GM18502 (cell line): ENCODE measurements around the gene LRIF1.
"Not testable (repeated sequence)": the region's sequence is repeated elsewhere in the genome, so short reads cannot be mapped to it uniquely, and the experiment has no call there.

Experiments
- ATAC-seq: cut with Tn5 transposase; IDR thresholded peaks from one replicate; pipeline ENCODE4 v1.9.1; 2021; ENCODE audit warnings: mild to moderate bottlenecking; ENCODE audit not compliant: unreplicated experiment, poor library complexity

The LRIF1 gene, protein sequence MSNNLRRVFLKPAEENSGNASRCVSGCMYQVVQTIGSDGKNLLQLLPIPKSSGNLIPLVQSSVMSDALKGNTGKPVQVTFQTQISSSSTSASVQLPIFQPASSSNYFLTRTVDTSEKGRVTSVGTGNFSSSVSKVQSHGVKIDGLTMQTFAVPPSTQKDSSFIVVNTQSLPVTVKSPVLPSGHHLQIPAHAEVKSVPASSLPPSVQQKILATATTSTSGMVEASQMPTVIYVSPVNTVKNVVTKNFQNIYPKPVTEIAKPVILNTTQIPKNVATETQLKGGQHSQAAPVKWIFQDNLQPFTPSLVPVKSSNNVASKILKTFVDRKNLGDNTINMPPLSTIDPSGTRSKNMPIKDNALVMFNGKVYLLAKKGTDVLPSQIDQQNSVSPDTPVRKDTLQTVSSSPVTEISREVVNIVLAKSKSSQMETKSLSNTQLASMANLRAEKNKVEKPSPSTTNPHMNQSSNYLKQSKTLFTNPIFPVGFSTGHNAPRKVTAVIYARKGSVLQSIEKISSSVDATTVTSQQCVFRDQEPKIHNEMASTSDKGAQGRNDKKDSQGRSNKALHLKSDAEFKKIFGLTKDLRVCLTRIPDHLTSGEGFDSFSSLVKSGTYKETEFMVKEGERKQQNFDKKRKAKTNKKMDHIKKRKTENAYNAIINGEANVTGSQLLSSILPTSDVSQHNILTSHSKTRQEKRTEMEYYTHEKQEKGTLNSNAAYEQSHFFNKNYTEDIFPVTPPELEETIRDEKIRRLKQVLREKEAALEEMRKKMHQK

DNA sequence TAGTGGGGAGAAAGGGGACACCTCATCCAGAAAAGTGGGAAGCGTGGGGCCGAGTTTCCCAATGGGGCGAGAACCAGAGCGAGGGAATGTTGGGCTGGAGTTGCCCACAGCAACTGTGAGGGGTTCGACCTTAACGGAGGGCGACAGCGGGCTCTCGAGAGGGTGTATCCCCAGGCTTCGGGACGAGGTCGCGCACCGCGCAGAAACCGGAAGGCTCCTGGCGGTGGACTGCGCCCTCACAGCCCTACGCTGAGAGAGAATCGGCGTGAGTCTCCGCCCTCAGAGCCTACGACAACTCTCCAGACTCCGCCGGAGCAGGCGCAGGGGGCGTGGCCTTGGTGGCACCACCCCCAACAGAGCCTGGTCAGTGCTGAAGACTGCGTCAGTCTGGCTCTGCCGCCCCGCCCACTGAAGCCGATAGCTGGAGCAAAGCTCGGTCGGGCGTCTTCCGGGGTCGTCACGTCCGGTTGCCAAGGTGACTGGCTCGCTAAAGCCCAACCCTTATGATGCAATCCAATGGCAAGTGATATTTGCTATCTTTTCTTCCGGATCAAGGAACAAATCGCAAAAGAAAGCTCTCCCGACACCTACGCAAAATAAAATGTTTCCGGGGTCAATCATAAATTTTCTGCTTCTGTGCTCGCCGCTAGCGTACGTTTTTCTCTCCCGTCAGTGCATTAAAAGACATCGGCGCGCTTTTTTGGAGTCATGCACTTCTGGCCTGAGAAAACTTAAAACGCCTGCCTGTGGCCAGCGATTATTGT, at the start of gene LRIF1:
LRIF1 (minus strand) TSS at position 232 of the 764 bp plus-strand sequence. CDS start 234 bp downstream, outside the sequence.
- peak; percentile 97 for ATAC-seq

DNA sequence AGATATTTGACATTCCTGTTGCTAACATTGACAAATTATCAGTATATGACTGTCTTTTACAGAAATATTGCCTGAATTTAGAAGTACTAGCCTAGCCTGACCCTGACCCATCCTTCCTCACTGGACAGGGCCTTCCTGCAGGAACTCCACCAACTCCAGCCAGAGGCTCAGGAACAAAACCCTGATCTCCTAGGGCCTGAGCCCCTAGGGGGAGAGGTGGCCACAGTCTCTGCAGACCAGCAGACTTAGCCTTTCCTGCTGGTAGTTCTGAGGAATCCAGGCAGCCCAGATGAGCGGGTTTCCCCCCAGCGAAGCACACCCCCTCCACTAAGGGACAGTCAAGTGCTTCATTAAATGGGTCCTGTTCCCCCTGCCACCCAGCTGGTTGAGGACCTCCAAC, 44.3 kb upstream of the LRIF1 start:
- no peak for ATAC-seq

DNA sequence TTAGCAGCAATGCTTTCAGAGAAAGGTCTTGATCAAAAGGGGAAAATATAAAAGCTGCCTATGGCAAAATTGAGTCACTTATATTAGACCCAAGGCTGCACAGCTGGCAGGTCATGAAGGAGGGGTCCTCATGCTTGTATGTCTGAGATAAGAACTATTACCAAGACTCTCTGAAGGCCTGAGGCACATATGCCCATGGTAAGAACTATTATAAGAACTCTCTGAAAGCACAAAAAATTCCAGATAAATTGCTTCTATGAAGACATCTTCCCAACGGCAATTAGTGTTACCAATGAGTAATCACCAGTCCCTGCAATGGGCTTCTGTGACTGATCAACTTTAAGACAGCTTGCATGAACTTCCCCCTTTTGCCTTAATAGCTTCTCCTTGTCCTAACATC, 42.8 kb upstream of the LRIF1 start:
- no peak for ATAC-seq

DNA sequence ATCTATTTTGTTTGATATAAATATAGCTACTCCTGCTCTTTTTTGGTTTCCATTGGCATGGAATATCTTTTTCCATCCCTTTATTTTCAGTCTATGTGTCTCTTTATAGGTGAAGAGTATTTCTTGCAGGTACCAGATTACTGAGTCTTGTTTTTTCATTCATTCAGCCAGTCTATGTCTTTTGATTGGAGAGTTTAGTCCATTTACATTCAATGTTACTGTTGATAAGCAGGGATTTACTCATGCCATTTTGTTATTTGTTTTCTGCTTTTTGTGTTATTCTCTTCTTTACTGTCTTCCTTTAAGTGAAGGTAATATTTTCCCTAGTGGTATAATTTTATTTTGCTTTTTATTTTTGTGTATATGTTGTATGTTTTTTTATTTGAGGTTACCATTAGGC, 35.9 kb upstream of the LRIF1 start:
- ATAC-seq: not testable (repeated sequence)

DNA sequence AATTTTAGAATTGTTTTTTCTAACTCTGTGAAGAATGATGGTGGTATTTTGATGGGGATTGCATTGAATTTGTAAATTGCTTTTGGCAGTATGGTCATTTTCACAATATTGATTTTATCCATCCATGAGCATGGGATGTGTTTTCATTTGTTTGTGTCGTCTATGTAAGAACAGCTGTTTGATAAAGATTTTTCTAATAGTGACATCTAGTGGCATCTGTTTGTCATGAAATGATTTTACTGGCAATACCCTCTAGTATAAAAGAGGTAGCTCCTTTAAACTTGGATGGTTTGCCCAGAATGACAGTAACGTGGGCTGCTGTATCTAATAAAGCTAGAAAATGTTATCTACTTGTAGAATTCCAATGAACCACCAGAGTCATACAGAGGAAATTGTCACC, 28.6 kb upstream of the LRIF1 start:
- not testable (repeated sequence) for ATAC-seq

DNA sequence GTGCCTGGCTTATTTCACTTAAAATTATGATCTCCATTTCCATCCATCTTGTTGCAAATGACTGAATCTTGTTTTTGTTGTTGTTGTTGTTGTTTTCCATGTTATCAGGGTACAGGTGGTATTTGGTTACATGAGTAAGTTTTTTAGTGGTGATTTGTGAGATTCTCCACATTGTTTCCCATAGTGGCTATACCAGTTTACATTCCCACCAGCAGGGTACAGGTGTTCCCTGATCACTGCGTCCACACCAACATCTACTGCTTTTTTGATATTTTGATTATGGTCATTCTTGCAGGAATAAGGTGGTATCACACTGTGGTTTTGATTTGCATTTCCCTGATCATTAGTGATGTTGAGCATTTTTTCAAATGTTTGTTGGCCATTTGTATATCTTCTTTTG, 27.6 kb upstream of the LRIF1 start:
- not testable (repeated sequence) for ATAC-seq

GRCh38 chr1:110990541-110990940, 26.8 kb upstream of the LRIF1 start:
- ATAC-seq: no peak

GRCh38 chr1:110986407-110986891, 22.7 kb upstream of the LRIF1 start:
- no peak for ATAC-seq

DNA sequence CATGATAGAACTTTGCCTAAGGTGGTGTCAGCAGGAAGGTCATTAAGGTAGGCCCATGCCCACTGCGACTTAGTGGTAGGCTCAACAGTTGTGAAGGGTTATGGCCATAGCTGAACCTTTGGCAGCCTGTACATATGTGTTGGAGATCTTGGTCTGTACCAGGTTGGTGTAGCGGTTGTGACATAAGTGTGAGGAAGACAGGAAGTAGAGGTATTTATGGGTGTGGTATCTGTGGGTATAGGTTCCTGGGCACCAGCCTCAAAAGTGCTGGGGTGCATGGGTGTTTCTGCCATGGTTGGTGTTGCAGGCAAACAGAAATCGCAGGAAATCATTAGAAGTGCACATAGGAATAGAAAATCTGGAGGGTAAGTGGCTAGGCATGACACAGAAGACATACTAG, 18.6 kb upstream of the LRIF1 start:
- no peak for ATAC-seq

GRCh38 chr1:110979154-110979553, 15.4 kb upstream of the LRIF1 start:
- ATAC-seq: no peak

DNA sequence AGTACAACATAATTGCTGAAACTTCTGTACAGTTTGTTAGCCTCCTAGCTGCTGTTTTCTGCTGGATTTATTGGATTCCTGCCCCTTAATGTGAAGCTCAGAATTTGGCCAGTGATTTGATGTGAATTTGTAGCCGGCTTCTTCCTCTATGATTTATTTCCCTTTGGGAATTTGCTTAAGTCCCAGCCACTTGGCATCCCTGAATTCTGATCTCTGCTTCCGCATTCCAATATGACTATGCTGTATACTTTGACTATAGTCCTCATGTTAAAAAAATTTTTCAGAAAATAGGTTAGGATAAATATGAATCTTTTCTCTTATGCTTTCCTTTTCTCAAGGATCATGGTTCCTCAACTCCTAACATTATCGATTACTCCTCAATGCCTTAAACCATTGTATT, 12.4 kb upstream of the LRIF1 start:
- no peak for ATAC-seq

GRCh38 chr1:110975265-110975664, 11.5 kb upstream of the LRIF1 start:
- ATAC-seq: no peak

DNA sequence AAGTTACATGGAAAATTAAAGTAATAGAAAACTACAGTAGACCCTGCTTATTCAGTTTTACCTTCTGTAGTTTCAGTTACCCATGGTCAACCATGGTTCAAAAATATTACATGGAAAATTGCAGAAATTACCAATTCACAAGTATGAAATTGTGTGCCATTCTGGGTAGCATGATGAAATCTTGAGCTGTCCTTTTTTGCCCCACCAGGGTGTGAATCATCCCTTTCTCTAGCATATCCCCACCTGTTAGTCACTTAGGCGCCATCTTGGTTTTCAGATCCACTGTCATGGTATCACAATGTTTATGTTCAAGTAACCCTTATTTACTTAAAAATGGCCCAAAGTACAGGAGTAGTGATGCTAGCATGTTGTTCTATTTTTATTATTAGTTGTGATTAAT, 3.5 kb upstream of the LRIF1 start:
- no peak for ATAC-seq

DNA sequence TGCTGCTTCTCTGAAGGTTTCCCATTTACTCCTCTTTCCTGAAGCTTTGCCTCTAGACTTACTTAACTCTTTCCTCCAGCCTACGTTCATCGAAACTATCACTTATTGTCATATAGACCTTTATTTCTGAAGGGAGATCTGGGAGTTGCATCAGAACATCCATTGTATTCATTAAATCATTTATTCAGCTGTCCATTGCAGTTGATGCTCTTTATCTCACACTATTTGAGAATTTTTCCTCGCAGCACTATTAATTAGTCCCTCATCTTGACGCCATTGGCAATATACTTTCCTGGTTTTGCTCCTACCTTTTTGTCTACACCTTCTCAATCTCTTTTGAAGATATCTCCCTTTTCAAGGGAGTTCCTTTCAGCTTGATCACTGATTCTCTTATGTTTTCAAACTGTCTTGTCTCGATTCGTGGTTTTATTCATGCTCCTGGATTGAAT, 757 bp upstream of the LRIF1 start:
- no peak for ATAC-seq

DNA sequence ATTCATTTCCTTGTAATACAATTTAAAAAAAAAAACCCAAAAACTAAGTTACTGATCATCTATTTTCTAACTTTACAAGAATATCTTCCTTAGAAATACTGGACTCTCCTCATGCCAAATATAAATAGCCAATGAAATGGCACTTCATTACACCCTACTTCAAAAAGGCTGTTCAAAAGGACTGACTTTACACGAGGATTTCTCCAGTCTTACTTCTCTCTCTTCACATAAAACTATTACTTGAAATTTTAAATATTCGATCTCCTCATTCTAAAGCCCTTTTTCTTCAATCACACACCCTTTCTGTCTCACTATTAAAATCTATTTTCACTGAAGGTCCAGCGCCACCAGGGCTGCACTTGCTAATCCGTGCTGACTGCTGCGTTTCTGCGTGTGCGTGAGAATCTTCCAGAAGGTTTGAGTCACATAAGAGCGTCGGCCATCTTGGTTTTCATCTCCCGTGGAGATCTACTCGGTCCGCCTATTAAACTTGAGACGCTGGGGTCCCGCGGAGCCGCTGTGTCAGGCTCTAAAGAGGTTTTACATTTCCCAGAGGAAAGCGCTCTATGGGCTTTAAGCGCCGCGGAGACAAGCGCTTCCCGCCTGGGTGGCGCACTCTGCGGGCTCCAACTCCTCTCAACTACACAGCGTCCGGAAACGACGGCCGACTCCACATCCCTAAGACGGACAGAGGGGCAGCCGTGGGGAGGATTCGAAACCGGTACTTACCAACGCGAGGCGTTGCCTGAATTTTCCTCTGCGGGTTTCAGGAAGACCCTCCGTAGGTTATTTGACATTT, 631 bp downstream of the LRIF1 start:
- ATAC-seq: peak; percentile 42

- no peak for ATAC-seq
These were observed 1.8 kb downstream of the LRIF1 start for GRCh38 chr1:110961902-110962301.

GRCh38 chr1:110960777-110961420, 2.8 kb downstream of the LRIF1 start:
- ATAC-seq: no peak

DNA sequence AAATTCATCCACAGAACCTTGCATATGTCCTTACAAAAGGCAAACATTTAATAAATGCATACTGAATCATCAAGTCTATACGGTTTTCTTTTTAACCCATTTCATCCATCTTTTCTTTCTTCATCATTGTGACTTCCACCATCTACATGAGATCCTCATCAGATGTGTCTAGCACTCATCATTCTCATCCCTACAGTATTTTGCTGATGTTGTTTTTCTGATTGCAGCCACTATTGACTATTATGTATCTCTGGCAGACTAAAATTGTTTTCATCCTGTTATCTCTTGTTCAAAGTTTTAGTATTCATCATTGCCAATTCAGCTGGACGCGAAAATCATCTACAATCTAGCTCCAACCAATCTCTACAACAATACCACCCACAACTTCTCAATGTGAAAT, 5.9 kb downstream of the LRIF1 start:
- no peak for ATAC-seq

GRCh38 chr1:110956586-110956985, 7.1 kb downstream of the LRIF1 start:
- ATAC-seq: no peak
